Measurements from ENCODE around the gene ZPBP2. TPM values are rescaled to one million over a fixed set of nuclear protein-coding genes. Genes with fewer than 3 reads are reported as not detected.

ZPBP2 gene
- total RNA-seq, 2 donors from 2014 or later = not detected

DNA sequence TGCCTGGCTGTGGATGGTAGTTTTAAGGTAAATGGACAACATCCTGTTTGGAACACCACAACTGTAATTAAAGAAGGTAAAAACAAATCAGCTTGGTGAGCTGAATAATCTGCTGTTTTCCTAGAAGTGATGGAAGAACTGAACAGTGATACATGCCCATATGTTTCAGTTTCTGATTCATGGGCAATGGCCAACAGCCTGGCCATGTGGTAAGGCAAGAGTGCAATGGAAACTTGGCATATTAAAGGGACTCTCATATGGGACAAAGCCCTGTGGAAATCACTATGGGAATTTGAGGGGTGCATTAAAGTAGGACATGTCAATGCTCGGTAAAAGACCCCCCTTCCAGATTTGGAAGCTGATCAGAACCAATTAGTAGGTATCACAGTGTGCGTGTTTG, 41.7 kb upstream of the ZPBP2 start:
- TF ChIP-seq, protein P1, sequence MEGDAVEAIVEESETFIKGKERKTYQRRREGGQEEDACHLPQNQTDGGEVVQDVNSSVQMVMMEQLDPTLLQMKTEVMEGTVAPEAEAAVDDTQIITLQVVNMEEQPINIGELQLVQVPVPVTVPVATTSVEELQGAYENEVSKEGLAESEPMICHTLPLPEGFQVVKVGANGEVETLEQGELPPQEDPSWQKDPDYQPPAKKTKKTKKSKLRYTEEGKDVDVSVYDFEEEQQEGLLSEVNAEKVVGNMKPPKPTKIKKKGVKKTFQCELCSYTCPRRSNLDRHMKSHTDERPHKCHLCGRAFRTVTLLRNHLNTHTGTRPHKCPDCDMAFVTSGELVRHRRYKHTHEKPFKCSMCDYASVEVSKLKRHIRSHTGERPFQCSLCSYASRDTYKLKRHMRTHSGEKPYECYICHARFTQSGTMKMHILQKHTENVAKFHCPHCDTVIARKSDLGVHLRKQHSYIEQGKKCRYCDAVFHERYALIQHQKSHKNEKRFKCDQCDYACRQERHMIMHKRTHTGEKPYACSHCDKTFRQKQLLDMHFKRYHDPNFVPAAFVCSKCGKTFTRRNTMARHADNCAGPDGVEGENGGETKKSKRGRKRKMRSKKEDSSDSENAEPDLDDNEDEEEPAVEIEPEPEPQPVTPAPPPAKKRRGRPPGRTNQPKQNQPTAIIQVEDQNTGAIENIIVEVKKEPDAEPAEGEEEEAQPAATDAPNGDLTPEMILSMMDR (conservative IDR thresholded peaks at IDR 0.05) = no peak

DNA sequence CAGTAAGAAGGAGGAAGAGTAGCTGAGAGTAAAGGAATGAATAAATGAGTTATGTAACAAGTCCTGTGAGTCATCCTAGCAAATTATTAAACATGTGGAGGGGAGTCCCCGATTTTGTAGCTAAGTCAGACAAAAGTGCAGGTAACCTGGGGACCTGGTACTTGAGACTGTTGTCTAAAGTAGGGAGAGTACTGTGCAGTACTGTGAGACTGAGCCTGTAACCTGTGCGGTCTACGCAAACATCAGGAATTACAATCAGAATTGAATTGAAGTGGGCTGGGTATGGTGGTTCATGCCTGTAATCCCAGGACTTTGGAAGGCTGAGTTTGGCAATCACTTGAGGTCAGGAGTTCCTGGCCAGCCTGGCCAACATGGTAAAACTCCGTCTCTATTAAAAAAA, 39.6 kb upstream of the ZPBP2 start:
- no peaks in the 10 kb centered on the region for H3K36me3 Mint-ChIP-seq (ENCODE audit: low read depth)
- no peak overlapping the region for H3K27ac Mint-ChIP-seq
- Histone ChIP-seq H3K4me3 (ENCODE audit: low read length) (no peak overlapping the region), H3K36me3 (ENCODE audit: control insufficient read depth, insufficient read depth, low read length) (no peaks in the 10 kb centered on the region), H3K9ac (ENCODE audit: extremely low read depth, low read length, poor library complexity, severe bottlenecking) (no peak overlapping the region), H3K9me3 (ENCODE audit: control insufficient read depth, low read length) (peaks cover 10% of the 10 kb centered on the region), H3K27me3 (ENCODE audit: control insufficient read depth, insufficient read depth, low read length, poor library complexity, severe bottlenecking) (no peaks in the 10 kb centered on the region), H3K4me1 (ENCODE audit: control insufficient read depth, insufficient read depth, low read length) (no peaks in the 10 kb centered on the region), H3K27ac (ENCODE audit: low read depth, low read length) (no peak overlapping the region)
- TF ChIP-seq, protein P1 (conservative IDR thresholded peaks at IDR 0.05) = no peak
- no peak for DNase-seq
- WGBS, 2 experiments (ENCODE audit: insufficient coverage in 1 of 2, insufficient read length in 1 of 2) = 93 to 100% methylated on average over 2 to 4 of the region's 4 CpGs
- H3K9me3 Mint-ChIP-seq = peaks cover 28% of the 10 kb centered on the region
- H3K27me3 Mint-ChIP-seq (ENCODE audit: insufficient read depth) = peaks cover 4% of the 10 kb centered on the region
- H3K4me1 Mint-ChIP-seq = no peaks in the 10 kb centered on the region
- H3K4me3 Mint-ChIP-seq = no peak overlapping the region

More for the DNA sequence above, 41.7 kb upstream of the ZPBP2 start:
- Mint-ChIP-seq H3K36me3 (ENCODE audit: low read depth) (peaks cover 10% of the 10 kb centered on the region), H3K4me1 (no peaks in the 10 kb centered on the region), H3K4me3 (no peak overlapping the region), H3K27ac (no peak overlapping the region), H3K9me3 (peaks cover 47% of the 10 kb centered on the region), H3K27me3 (ENCODE audit: insufficient read depth) (peaks cover 2% of the 10 kb centered on the region)
- Histone ChIP-seq H3K36me3 (ENCODE audit: control insufficient read depth, insufficient read depth, low read length) (no peaks in the 10 kb centered on the region), H3K4me1 (ENCODE audit: control insufficient read depth, insufficient read depth, low read length) (no peaks in the 10 kb centered on the region), H3K4me3 (ENCODE audit: low read length) (no peak overlapping the region), H3K9ac (ENCODE audit: extremely low read depth, low read length, poor library complexity, severe bottlenecking) (no peak overlapping the region), H3K9me3 (ENCODE audit: control insufficient read depth, low read length) (peaks cover 28% of the 10 kb centered on the region), H3K27ac (ENCODE audit: low read depth, low read length) (no peak overlapping the region), H3K27me3 (ENCODE audit: control insufficient read depth, insufficient read depth, low read length, poor library complexity, severe bottlenecking) (no peaks in the 10 kb centered on the region)
- DNase-seq = no peak
- WGBS, 2 experiments (ENCODE audit: insufficient coverage in 1 of 2, insufficient read length in 1 of 2) = 90 to 95% methylated on average over 2 of the region's 2 CpGs

- H3K36me3 ChIP-seq (ENCODE audit: control insufficient read depth, insufficient read depth, low read length) = no peaks in the 10 kb centered on the region
- no peak for DNase-seq
- H3K9me3 Mint-ChIP-seq = peaks cover under 1% of the 10 kb centered on the region
- no peaks in the 10 kb centered on the region for H3K4me1 Mint-ChIP-seq
- H3K9ac ChIP-seq (ENCODE audit: extremely low read depth, low read length, poor library complexity, severe bottlenecking) = no peak overlapping the region
- H3K9me3 ChIP-seq (ENCODE audit: control insufficient read depth, low read length) = no peaks in the 10 kb centered on the region
- H3K4me1 ChIP-seq (ENCODE audit: control insufficient read depth, insufficient read depth, low read length) = no peaks in the 10 kb centered on the region
- no peak overlapping the region for H3K4me3 ChIP-seq (ENCODE audit: low read length)
- H3K27me3 Mint-ChIP-seq (ENCODE audit: insufficient read depth) = peaks cover 4% of the 10 kb centered on the region
- H3K27ac Mint-ChIP-seq = no peak overlapping the region
- TF ChIP-seq, protein P1 (conservative IDR thresholded peaks at IDR 0.05) = no peak
- no peak overlapping the region for H3K27ac ChIP-seq (ENCODE audit: low read depth, low read length)
- H3K27me3 ChIP-seq (ENCODE audit: control insufficient read depth, insufficient read depth, low read length, poor library complexity, severe bottlenecking) = no peaks in the 10 kb centered on the region
- 82 to 83% methylated on average over 1 to 2 of the region's 2 CpGs for WGBS, 2 experiments (ENCODE audit: insufficient coverage in 1 of 2, insufficient read length in 1 of 2)
- no peak overlapping the region for H3K4me3 Mint-ChIP-seq
- H3K36me3 Mint-ChIP-seq (ENCODE audit: low read depth) = no peaks in the 10 kb centered on the region
Observed at GRCh38 chr17:39831588-39831987, 36.4 kb upstream of the ZPBP2 start.

Data from endodermal cell (in vitro differentiated cells).